Left ventricle myocardium inferior (tissue), 1 donor: ENCODE results near the gene BEST4. TPM values are rescaled to one million over a fixed set of nuclear protein-coding genes. Genes with fewer than 3 reads are reported as not detected.
"Not testable (repeated sequence)": the region's sequence is repeated elsewhere in the genome, so short reads cannot be mapped to it uniquely, and the experiment has no call there.

Experiments
- DNase-seq: peaks from one replicate; pipeline ENCODE4 v3.0.0-alpha.2; 2020
- H3K27ac ChIP-seq: fragments of 200-600 bp; replicated peaks from 2 replicates; pipeline ENCODE4 v1.8.0; 2021
- H3K27me3 ChIP-seq: fragments of 200-600 bp; 2 replicates; pipeline ENCODE4 v1.8.0; 2021; ENCODE audit warnings: low read depth
- H3K36me3 ChIP-seq: fragments of 200-600 bp; 2 replicates; pipeline ENCODE4 v1.8.0; 2021
- H3K4me1 ChIP-seq: fragments of 200-600 bp; 2 replicates; pipeline ENCODE4 v1.8.0; 2021
- H3K4me3 ChIP-seq: fragments of 200-600 bp; 2 replicates; pipeline ENCODE4 v1.8.0; 2021; ENCODE audit warnings: mild to moderate bottlenecking, moderate library complexity
- H3K9me3 ChIP-seq: fragments of 200-600 bp; replicated peaks from 2 replicates; pipeline ENCODE4 v1.8.0; 2021
- intact Hi-C: fragments of 100-400 bp; cut with micrococcal nuclease; formaldehyde crosslinking; loops from one replicate; pipeline ENCODE4 v1.11.0; 2022
- total RNA-seq: library from RNA; stranded (reverse); fragmentation: NEBNext Ultra II Directional; extraction: Animal tissue kit (Norgen Biotek cat#: 25700); gene quantifications from one replicate; pipeline ENCODE4 v1.2.1, GENCODE V29; 2021
- TF ChIP-seq, protein P1 (sequence below): fragments of 200-600 bp; IDR thresholded peaks from 2 replicates; pipeline ENCODE4 v1.8.0; 2021; ENCODE audit warnings: antibody characterized with exemption, mild to moderate bottlenecking, borderline replicate concordance
- donor health status: DM: no; HTN: yes; CAD: no; lungs with severe emphysema.

Gene BEST4
- total RNA-seq, 1 donor from 2014 or later: 0.11 TPM

DNA sequence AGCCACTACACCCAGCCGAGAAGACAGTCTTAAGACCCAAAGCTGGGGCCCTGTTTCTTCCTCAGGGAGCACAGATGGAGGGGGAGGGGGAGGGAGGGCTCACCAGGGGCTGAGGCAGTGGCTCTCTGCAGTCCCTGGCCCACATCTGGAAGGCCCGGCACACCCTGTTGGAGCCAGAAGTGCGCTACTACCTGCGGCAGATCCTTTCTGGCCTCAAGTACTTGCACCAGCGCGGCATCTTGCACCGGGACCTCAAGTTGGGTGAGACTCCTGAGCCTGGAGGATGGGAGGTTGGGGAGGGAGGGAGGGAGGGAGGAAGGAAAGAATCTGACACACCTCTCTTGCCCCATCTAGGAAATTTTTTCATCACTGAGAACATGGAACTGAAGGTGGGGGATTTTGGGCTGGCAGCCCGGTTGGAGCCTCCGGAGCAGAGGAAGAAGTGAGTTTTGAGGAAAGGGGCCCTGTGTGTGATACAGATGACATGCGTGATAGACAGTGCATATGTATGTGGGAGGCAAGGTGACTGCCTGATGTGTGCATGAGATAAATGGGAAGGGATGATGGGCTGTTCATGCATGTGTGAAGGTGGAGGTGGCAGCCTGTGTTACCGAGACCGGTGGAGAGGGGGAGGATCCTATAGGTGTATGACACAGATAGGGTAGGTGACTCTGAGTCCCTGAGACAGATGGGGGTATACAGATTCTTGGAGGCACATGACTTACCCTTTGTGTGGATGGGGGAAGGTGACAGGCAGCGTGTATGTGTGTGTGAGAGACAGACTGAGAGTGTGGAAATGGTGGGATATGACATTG, 13.7 kb upstream of the BEST4 start:
- Histone ChIP-seq H3K27me3 (no peaks in the 10 kb centered on the region), H3K36me3 (peaks cover 42% of the 10 kb centered on the region), H3K27ac (peak overlapping the region; percentile 100), H3K4me1 (peaks cover 70% of the 10 kb centered on the region), H3K4me3 (peak overlapping the region; percentile 98), H3K9me3 (no peaks in the 10 kb centered on the region)
- TF ChIP-seq, protein P1, sequence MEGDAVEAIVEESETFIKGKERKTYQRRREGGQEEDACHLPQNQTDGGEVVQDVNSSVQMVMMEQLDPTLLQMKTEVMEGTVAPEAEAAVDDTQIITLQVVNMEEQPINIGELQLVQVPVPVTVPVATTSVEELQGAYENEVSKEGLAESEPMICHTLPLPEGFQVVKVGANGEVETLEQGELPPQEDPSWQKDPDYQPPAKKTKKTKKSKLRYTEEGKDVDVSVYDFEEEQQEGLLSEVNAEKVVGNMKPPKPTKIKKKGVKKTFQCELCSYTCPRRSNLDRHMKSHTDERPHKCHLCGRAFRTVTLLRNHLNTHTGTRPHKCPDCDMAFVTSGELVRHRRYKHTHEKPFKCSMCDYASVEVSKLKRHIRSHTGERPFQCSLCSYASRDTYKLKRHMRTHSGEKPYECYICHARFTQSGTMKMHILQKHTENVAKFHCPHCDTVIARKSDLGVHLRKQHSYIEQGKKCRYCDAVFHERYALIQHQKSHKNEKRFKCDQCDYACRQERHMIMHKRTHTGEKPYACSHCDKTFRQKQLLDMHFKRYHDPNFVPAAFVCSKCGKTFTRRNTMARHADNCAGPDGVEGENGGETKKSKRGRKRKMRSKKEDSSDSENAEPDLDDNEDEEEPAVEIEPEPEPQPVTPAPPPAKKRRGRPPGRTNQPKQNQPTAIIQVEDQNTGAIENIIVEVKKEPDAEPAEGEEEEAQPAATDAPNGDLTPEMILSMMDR: no peak
- intact Hi-C loops: no loop called here
- DNase-seq: peak; percentile 20

DNA sequence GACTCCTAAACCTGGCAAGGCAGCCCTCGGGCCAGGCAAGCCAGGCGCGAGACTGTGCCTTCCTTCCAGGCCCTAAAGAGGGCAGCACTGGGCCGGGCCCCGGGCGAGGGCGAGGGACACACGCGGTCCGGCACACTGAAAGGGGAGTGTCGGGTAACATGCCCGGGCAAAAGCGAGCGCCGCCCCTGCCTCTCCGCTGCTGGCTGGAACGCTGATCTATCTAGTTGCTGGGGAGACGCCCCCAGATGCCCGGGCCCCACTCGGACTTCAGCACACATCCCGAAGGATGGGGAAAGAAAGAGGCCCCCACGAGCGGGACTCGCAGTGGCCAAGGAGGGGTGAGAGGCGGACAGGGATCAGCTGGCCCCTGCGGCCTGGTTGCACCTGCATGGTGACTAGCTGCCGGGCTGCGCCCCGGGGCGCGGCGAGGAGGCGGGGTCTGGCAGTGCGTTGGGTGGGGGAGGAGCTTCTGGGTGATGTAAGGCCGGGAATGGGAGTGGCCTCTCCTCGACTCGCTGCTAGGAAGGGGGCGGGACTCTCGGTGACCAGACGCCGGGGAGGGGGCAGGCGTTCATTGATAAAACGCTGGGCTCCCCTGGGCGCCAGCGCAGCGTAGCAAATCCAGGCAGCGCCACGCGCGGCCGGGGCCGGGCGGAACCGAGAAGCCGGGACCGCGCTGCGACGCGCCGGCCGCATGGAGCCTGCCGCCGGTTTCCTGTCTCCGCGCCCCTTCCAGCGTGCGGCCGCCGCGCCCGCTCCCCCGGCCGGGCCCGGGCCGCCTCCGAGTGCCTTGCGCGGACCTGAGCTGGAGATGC, 12.0 kb upstream of the BEST4 start, which contains the start of gene PLK3:
Gene PLK3 (plus strand): TSS at position 608 of the 815 bp plus-strand sequence. CDS start 87 bp downstream, at position 695.
- H3K4me1 ChIP-seq: peaks cover 53% of the 10 kb centered on the region
- H3K9me3 ChIP-seq: no peaks in the 10 kb centered on the region
- no peaks in the 10 kb centered on the region for H3K27me3 ChIP-seq
- TF ChIP-seq, protein P1: peak; percentile 93
- peak within 1 kb of the TSS; percentile 98 for H3K4me3 ChIP-seq
- DNase-seq: peak; percentile 97
- intact Hi-C loops: no loop called here
- peak within 1 kb of the TSS; percentile 100 for H3K27ac ChIP-seq
- H3K36me3 ChIP-seq: peaks cover 25% of the 10 kb centered on the region

DNA sequence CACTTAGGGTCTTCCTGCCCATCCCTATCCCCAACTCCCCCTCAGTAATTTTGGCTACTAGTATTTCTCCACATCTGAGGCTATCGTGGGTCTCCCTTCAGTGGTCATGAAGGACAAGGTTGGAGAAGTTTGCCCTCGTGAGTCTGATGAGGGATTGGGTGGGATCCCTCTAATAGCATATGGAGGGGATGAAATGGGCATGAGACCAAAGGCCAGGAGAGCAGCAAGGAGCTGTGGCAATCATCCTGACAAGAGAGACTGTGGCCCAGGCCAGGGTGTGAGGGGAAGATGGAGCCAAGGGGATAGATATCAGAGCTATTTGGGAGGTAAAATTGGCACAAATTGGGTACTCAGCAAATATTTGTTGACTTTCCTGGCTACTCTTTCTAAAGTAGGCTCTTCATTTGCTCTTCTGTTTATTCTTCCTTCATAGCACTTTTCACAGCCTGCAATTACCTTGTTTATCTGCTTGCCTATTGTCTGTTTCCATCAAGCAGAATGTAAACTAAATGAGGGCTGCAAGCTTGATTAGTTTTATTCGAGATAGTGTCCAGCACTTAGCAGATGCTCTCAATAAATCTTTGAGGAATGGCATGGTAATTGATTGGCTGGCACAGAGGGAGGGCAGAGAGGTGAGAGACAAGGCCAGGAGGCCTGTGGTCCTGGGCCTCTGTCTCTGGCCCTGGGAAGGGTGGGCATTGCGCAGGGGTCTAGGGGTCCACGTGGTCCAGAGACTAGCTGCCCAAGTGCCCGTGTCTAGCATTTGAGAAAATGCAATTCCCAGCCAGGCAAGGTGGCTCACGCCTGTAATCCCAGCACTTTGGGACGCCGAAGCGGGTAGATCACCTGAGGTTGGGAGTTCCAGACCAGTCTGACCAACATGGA, 10.8 kb upstream of the BEST4 start:
- TF ChIP-seq, protein P1: no peak
- peak; percentile 19 for DNase-seq
- intact Hi-C loops: no loop called here
- Histone ChIP-seq H3K27ac (peak overlapping the region; percentile 100), H3K4me3 (no peak overlapping the region), H3K36me3 (peaks cover 12% of the 10 kb centered on the region), H3K4me1 (peaks cover 41% of the 10 kb centered on the region), H3K27me3 (no peaks in the 10 kb centered on the region), H3K9me3 (no peaks in the 10 kb centered on the region)

DNA sequence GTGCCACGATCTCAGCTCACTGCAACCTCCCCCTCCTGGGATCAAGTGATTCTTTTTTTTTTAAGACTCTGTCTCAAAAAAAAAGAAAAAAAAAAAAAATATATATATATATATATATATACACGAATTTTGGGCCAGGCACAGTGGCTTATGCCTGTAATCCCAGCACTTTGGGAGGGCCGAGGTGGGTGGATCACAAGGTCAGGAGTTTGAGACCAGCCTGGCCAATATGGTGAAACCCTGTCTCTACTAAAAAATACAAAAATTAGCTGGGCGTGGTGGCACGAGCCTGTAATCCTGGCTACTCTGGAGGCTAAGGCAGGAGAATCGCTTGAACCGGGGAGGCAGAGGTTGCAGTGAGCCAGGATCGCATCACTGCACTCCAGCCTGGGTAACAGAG, 9.9 kb upstream of the BEST4 start:
- H3K4me3 ChIP-seq, H3K36me3 ChIP-seq, H3K27ac ChIP-seq, H3K27me3 ChIP-seq, intact Hi-C loops, H3K9me3 ChIP-seq, DNase-seq: not testable (repeated sequence)
- peaks cover 32% of the 10 kb centered on the region for H3K4me1 ChIP-seq

DNA sequence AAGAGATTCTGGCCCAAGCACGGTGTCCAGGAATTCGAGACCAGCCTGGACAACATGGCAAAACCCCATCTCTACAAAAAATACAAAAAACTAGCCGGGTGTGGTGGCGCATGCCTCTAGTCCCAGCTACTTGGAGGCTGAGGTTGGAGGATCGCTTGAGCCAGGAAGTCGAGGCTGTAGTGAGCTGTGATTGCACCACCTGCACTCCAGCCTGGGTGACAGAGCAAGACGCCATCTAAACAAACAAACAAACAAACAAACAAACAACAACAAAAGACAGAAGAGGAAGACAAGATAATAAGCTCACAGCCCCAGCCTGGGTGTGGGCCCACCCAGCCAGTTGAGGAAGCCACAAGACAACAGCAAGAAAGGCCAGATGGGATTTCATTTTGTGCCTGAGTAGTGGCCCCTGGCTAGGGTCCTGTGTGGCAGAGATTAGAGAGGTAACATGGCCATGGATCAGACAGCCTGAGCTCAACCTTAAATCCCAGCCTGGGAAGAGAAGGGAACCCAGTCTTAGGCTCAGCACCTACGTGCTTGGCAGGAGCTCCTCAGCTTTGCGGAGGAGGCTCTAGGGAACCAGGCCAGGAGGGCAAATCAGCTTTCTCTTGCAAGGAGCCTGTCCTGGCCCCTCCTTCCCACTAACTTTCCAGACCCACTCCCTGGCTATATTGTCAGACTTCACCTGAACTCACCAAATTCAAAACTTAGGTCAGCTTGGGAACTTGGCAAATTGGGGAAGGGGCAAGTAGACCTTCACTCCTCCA, 4.9 kb upstream of the BEST4 start:
- H3K27me3 ChIP-seq: no peaks in the 10 kb centered on the region
- H3K4me3 ChIP-seq: no peak overlapping the region
- TF ChIP-seq, protein P1: no peak
- intact Hi-C loops: no loop called here
- H3K27ac ChIP-seq: no peak overlapping the region
- no peak for DNase-seq
- H3K36me3 ChIP-seq: no peaks in the 10 kb centered on the region
- H3K9me3 ChIP-seq: no peaks in the 10 kb centered on the region
- H3K4me1 ChIP-seq: no peaks in the 10 kb centered on the region
